Brain microvascular endothelial cell (primary cell): ENCODE results near the gene TNC.

Source experiments
- DNase-seq: peaks from one replicate; pipeline ENCODE4 v3.0.0-alpha.2; 2020
- H3K27ac ChIP-seq: fragments of 250-450 bp; sonication (Bioruptor Pico); 2 replicates; pipeline ENCODE4 v1.5.1; 2020; ENCODE audit warnings: mild to moderate bottlenecking, moderate library complexity
- H3K27me3 ChIP-seq: fragments of 250-450 bp; sonication (Bioruptor Pico); replicated peaks from 2 replicates; pipeline ENCODE4 v1.5.1; 2020; ENCODE audit warnings: mild to moderate bottlenecking
- H3K36me3 ChIP-seq: fragments of 250-450 bp; sonication (Bioruptor Pico); replicated peaks from 2 replicates; pipeline ENCODE4 v1.5.1; 2020; ENCODE audit warnings: mild to moderate bottlenecking
- H3K4me3 ChIP-seq: 2 replicates; pipeline ENCODE4 v1.5.1; 2011; ENCODE audit warnings: low read depth, mild to moderate bottlenecking, control low read depth, low read length, moderate library complexity
- CTCF ChIP-seq: IDR thresholded peaks from 2 replicates; pipeline ENCODE4 v1.5.1; 2011; ENCODE audit warnings: low read depth, mild to moderate bottlenecking, moderate library complexity, low read length, control low read depth, inconsistent platforms; ENCODE audit errors: missing control alignments
- in situ Hi-C: cut with HindIII; loops from 2 replicates; pipeline ENCODE4 v1.10.0; 2017; ENCODE audit warnings: low sequenced_read_pairs, low pct_ligation_motif_present

The TNC gene

GRCh38 chr9:115098226-115098965 lies 19.6 kb downstream of the TNC start:
- no peak for DNase-seq
- Histone ChIP-seq H3K27ac (no peak overlapping the region), H3K36me3 (no peaks in the 10 kb centered on the region), H3K4me3 (no peak overlapping the region), H3K27me3 (no peaks in the 10 kb centered on the region)
- no peak for TF ChIP-seq CTCF
- in situ Hi-C loops, result no loop called here

DNA sequence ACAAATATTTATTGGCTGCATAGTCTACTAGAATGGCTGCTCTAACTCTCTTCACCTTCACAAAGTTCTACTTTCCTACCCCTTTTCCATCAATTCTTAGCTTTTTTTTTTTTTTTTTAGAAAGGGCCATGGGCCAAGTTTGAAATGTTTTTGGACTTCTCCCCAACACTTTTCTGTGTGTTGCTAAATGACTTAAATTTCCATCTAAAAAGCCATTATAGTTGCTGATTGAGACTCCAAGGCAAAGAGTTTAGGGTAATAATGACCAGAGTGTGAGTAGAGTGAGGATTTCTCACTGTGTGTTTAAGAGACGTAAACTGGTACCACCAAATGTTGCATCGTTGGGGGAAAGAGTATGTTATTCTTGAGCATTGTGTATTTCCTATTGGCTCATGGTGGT lies 24.4 kb downstream of the TNC start:
- no peak overlapping the region for H3K27ac ChIP-seq
- no peak for TF ChIP-seq CTCF
- no peaks in the 10 kb centered on the region for H3K27me3 ChIP-seq
- in situ Hi-C loops, result no loop called here
- no peaks in the 10 kb centered on the region for H3K36me3 ChIP-seq
- no peak for DNase-seq
- H3K4me3 ChIP-seq, result no peak overlapping the region

GRCh38 chr9:115090486-115090885 lies 27.5 kb downstream of the TNC start:
- no peaks in the 10 kb centered on the region for H3K27me3 ChIP-seq
- H3K36me3 ChIP-seq, result no peaks in the 10 kb centered on the region
- no peak overlapping the region for H3K27ac ChIP-seq
- in situ Hi-C loops, result no loop called here
- DNase-seq, result no peak
- no peak for TF ChIP-seq CTCF
- H3K4me3 ChIP-seq, result no peak overlapping the region

GRCh38 chr9:115088860-115089259 lies 29.1 kb downstream of the TNC start:
- DNase-seq, result no peak
- H3K27ac ChIP-seq, result no peak overlapping the region

DNA sequence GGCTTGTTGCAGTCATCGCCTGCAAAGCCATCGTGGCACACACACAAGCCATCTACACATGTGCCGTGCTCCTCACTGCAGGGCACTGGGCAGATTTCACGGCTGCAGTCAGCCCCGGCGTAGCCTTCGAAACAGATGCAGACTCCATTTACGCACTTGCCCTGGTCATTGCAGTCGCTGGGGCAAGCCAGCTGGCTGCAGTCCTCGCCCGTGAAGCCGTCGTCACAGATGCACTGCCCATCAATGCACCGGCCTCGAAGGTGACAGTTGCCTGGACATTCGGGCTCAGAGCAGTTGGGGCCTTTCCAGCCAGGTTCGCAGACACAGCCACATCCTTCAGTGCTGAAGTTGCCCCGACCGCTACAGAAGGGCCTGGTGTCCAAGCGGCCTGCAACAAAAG lies 31.1 kb downstream of the TNC start:
- no peak for TF ChIP-seq CTCF
- H3K36me3 ChIP-seq, result no peaks in the 10 kb centered on the region
- DNase-seq, result no peak
- H3K27ac ChIP-seq, result no peak overlapping the region
- H3K27me3 ChIP-seq, result no peaks in the 10 kb centered on the region
- H3K4me3 ChIP-seq, result no peak overlapping the region
- in situ Hi-C loops, result no loop called here

More at GRCh38 chr9:115088860-115089259, 29.1 kb downstream of the TNC start:
- H3K36me3 ChIP-seq, result no peaks in the 10 kb centered on the region
- H3K27me3 ChIP-seq, result no peaks in the 10 kb centered on the region
- no peak overlapping the region for H3K4me3 ChIP-seq
- no peak for TF ChIP-seq CTCF
- in situ Hi-C loops, result no loop called here

GRCh38 chr9:115086461-115086860 lies 31.5 kb downstream of the TNC start:
- Histone ChIP-seq H3K27me3 (no peaks in the 10 kb centered on the region), H3K27ac (no peak overlapping the region), H3K36me3 (no peaks in the 10 kb centered on the region), H3K4me3 (no peak overlapping the region)
- in situ Hi-C loops, result no loop called here
- no peak for DNase-seq
- TF ChIP-seq CTCF, result no peak
